ENCODE results near the gene RSRC1.

RSRC1 gene

GRCh38 chr3:158395421-158395820 lies 285.5 kb downstream of the RSRC1 start:
- Histone ChIP-seq H3K9me3 (ENCODE audit: insufficient read depth, low read length, severe bottlenecking) (peaks cover 7% of the 10 kb centered on the region), H3K79me2 (ENCODE audit: insufficient read depth, low read length) (no peaks in the 10 kb centered on the region), H3K36me3 (ENCODE audit: insufficient read depth, low read length) (no peaks in the 10 kb centered on the region), H3K4me1 (ENCODE audit: insufficient read depth, low read length) (no peaks in the 10 kb centered on the region), H3K27ac (ENCODE audit: low read length) (no peak overlapping the region), H3K27me3 (ENCODE audit: insufficient read depth, low read length, poor library complexity) (no peaks in the 10 kb centered on the region), H3K4me2 (ENCODE audit: insufficient read depth, low read length) (no peak overlapping the region), H3K4me3 (ENCODE audit: low read depth in 1 of 2, low read length in 2 of 2) (no peak overlapping the region), H3K9ac (ENCODE audit: low read depth, low read length) (no peak overlapping the region), H2AFZ (ENCODE audit: low read depth, low read length) (no peak overlapping the region), H4K20me1 (ENCODE audit: insufficient read depth, low read length) (no peaks in the 10 kb centered on the region)
- ATAC-seq (ENCODE audit: insufficient read depth, low read depth) (no peak), DNase-seq (no peak)
- TF ChIP-seq CTCF (IDR thresholded peaks at IDR 0.05; ENCODE audit: borderline replicate concordance, extremely low read depth, low read length, poor library complexity, severe bottlenecking) (no peak), EZH2 (IDR thresholded peaks at IDR 0.05; ENCODE audit: borderline replicate concordance, low read depth, low read length, severe bottlenecking) (no peak)

GRCh38 chr3:158402590-158402989 lies 292.7 kb downstream of the RSRC1 start:
- Histone ChIP-seq H4K20me1 (ENCODE audit: insufficient read depth, low read length) (no peaks in the 10 kb centered on the region), H3K4me3 (ENCODE audit: low read depth in 1 of 2, low read length in 2 of 2) (no peak overlapping the region), H3K4me1 (ENCODE audit: insufficient read depth, low read length) (no peaks in the 10 kb centered on the region), H3K27ac (ENCODE audit: low read length) (no peak overlapping the region), H3K9ac (ENCODE audit: low read depth, low read length) (no peak overlapping the region), H3K79me2 (ENCODE audit: insufficient read depth, low read length) (no peaks in the 10 kb centered on the region), H2AFZ (ENCODE audit: low read depth, low read length) (no peak overlapping the region), H3K27me3 (ENCODE audit: insufficient read depth, low read length, poor library complexity) (no peaks in the 10 kb centered on the region), H3K4me2 (ENCODE audit: insufficient read depth, low read length) (no peak overlapping the region), H3K9me3 (ENCODE audit: insufficient read depth, low read length, severe bottlenecking) (no peaks in the 10 kb centered on the region), H3K36me3 (ENCODE audit: insufficient read depth, low read length) (no peaks in the 10 kb centered on the region)
- DNase-seq (no peak), ATAC-seq (ENCODE audit: insufficient read depth, low read depth) (no peak)
- TF ChIP-seq EZH2 (IDR thresholded peaks at IDR 0.05; ENCODE audit: borderline replicate concordance, low read depth, low read length, severe bottlenecking) (no peak), CTCF (IDR thresholded peaks at IDR 0.05; ENCODE audit: borderline replicate concordance, extremely low read depth, low read length, poor library complexity, severe bottlenecking) (no peak)

GRCh38 chr3:158403013-158403412 lies 293.1 kb downstream of the RSRC1 start:
- TF ChIP-seq CTCF (IDR thresholded peaks at IDR 0.05; ENCODE audit: borderline replicate concordance, extremely low read depth, low read length, poor library complexity, severe bottlenecking) (no peak), EZH2 (IDR thresholded peaks at IDR 0.05; ENCODE audit: borderline replicate concordance, low read depth, low read length, severe bottlenecking) (no peak)
- Histone ChIP-seq H2AFZ (ENCODE audit: low read depth, low read length) (no peak overlapping the region), H3K27ac (ENCODE audit: low read length) (no peak overlapping the region), H3K79me2 (ENCODE audit: insufficient read depth, low read length) (no peaks in the 10 kb centered on the region), H4K20me1 (ENCODE audit: insufficient read depth, low read length) (no peaks in the 10 kb centered on the region), H3K4me2 (ENCODE audit: insufficient read depth, low read length) (no peak overlapping the region), H3K9me3 (ENCODE audit: insufficient read depth, low read length, severe bottlenecking) (no peaks in the 10 kb centered on the region), H3K27me3 (ENCODE audit: insufficient read depth, low read length, poor library complexity) (no peaks in the 10 kb centered on the region), H3K9ac (ENCODE audit: low read depth, low read length) (no peak overlapping the region), H3K36me3 (ENCODE audit: insufficient read depth, low read length) (no peaks in the 10 kb centered on the region), H3K4me3 (ENCODE audit: low read depth in 1 of 2, low read length in 2 of 2) (no peak overlapping the region), H3K4me1 (ENCODE audit: insufficient read depth, low read length) (no peaks in the 10 kb centered on the region)
- ATAC-seq (ENCODE audit: insufficient read depth, low read depth) (no peak), DNase-seq (no peak)
